ENCODE measurements around the gene DCANP1.

GRCh38 chr5:135446206-135446605, 942 bp downstream of the DCANP1 start:
- no peak for TF ChIP-seq CTCF (IDR thresholded peaks at IDR 0.05)
- TF ChIP-seq GTF2I (CRISPR knock-in tag; conservative IDR thresholded peaks at IDR 0.05) = no peak
- TF ChIP-seq AFF4 (CRISPR knock-in tag; IDR thresholded peaks at IDR 0.05; ENCODE audit: borderline replicate concordance) = no peak

Measured in WTC11 (cell line).